Measurements from ENCODE around the gene ARHGEF10L.
"Not testable (repeated sequence)": the region's sequence is repeated elsewhere in the genome, so short reads cannot be mapped to it uniquely, and the experiment has no call there.

Gene ARHGEF10L

GRCh38 chr1:17627239-17628052 lies 87.9 kb downstream of the ARHGEF10L start:
- no peak overlapping the region for H3K4me3 ChIP-seq (ENCODE audit: low read length)
- TF ChIP-seq, protein P1, sequence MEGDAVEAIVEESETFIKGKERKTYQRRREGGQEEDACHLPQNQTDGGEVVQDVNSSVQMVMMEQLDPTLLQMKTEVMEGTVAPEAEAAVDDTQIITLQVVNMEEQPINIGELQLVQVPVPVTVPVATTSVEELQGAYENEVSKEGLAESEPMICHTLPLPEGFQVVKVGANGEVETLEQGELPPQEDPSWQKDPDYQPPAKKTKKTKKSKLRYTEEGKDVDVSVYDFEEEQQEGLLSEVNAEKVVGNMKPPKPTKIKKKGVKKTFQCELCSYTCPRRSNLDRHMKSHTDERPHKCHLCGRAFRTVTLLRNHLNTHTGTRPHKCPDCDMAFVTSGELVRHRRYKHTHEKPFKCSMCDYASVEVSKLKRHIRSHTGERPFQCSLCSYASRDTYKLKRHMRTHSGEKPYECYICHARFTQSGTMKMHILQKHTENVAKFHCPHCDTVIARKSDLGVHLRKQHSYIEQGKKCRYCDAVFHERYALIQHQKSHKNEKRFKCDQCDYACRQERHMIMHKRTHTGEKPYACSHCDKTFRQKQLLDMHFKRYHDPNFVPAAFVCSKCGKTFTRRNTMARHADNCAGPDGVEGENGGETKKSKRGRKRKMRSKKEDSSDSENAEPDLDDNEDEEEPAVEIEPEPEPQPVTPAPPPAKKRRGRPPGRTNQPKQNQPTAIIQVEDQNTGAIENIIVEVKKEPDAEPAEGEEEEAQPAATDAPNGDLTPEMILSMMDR (IDR thresholded peaks at IDR 0.05; ENCODE audit: insufficient read depth, low read depth, low read length, missing control alignments) = no peak
- no peak for DNase-seq (ENCODE audit: low read depth)

DNA sequence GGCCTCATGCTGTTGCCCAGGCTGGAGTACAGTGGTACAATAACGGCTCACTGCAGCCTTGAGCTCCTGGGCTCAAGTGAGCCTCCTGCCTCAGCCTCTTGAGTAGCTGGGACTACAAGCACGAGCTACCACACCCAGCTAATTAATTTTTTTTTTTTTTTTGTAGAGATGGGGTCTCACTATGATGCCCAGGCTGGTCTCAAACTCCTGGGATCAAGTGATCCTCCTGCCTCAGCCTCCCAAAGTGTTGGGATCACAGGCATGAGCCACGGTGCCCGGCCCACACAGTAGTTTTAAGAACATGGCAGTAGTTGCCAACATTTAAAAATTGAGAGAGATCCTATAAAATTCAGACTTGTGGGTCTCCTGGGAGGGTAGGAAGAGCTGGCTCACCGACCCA lies 89.5 kb downstream of the ARHGEF10L start:
- not testable (repeated sequence) for H3K4me3 ChIP-seq (ENCODE audit: low read length); DNase-seq (ENCODE audit: low read depth)

DNA sequence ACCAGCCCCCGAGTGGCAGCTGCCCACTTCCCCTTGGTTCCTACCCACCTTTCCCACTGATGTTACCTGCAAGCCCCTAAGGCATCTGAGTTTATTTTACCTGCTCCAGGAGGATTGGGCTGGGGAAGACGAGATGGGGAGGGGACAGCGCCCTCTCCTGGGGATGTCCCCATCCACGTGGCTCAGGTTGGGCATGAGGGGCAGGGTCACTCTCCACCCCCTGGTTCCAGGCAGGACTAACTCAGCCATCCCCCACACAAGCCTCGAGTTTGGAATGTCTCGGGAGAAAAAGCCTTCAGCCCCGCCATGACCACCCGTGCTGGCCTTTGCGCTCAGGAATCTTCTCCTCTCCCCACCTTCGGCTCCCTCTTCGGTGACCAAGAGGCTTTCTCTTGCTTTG lies 90.0 kb downstream of the ARHGEF10L start:
- no peak for DNase-seq (ENCODE audit: low read depth)
- H3K4me3 ChIP-seq (ENCODE audit: low read length) = no peak overlapping the region
- TF ChIP-seq, protein P1 (IDR thresholded peaks at IDR 0.05; ENCODE audit: insufficient read depth, low read depth, low read length, missing control alignments) = peak; percentile 16

- TF ChIP-seq, protein P1 (IDR thresholded peaks at IDR 0.05; ENCODE audit: insufficient read depth, low read depth, low read length, missing control alignments) = no peak
- H3K4me3 ChIP-seq (ENCODE audit: low read length) = no peak overlapping the region
- peak; percentile 48 for DNase-seq (ENCODE audit: low read depth)
These were observed 90.7 kb downstream of the ARHGEF10L start for GRCh38 chr1:17630048-17630830.

- TF ChIP-seq, protein P1 (IDR thresholded peaks at IDR 0.05; ENCODE audit: insufficient read depth, low read depth, low read length, missing control alignments) = no peak
- no peak for DNase-seq (ENCODE audit: low read depth)
These were observed 91.5 kb downstream of the ARHGEF10L start for GRCh38 chr1:17630986-17631385.

DNA sequence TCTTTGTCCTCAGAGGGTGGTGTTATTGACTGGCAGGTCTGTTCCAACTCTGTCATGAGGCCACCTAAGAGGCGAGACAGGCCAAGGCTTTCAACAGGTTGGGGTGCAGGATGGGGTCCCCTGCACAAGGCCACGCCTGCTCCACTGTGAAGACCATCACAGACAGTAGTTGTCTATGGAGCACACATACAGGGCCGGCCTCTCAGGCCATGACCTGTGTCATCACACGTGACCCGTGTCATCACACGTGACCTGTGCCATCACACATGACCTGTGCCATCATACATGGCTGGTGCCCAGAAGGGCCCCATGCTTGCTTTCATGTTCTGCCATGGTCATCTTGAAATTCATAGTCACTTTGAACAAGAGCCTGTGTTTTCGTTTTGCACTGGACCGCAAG lies 91.9 kb downstream of the ARHGEF10L start:
- H3K4me3 ChIP-seq (ENCODE audit: low read length) = no peak overlapping the region
- TF ChIP-seq, protein P1 (IDR thresholded peaks at IDR 0.05; ENCODE audit: insufficient read depth, low read depth, low read length, missing control alignments) = no peak
- no peak for DNase-seq (ENCODE audit: low read depth)

More at GRCh38 chr1:17630986-17631385, 91.5 kb downstream of the ARHGEF10L start:
- no peak overlapping the region for H3K4me3 ChIP-seq (ENCODE audit: low read length)

GRCh38 chr1:17632106-17632505 lies 92.6 kb downstream of the ARHGEF10L start:
- no peak for DNase-seq (ENCODE audit: low read depth)
- TF ChIP-seq, protein P1 (IDR thresholded peaks at IDR 0.05; ENCODE audit: insufficient read depth, low read depth, low read length, missing control alignments) = no peak
- H3K4me3 ChIP-seq (ENCODE audit: low read length) = no peak overlapping the region

Measured in epithelial cell of esophagus (primary cell).